HEK293 (cell line): ENCODE results near the gene STMND1.

Source experiments
- ZEB2 ChIP-seq: fragments of 450-650 bp; formaldehyde crosslinking; IDR thresholded peaks from 2 replicates; pipeline ENCODE4 v1.5.1; 2016; ENCODE audit warnings: missing biosample characterization, missing genetic modification characterization
- ZNF211 ChIP-seq: fragments of 450-650 bp; formaldehyde crosslinking; IDR thresholded peaks from 2 replicates; pipeline ENCODE4 v1.5.1; 2016; ENCODE audit warnings: low read depth, missing biosample characterization, missing genetic modification characterization
- TF ChIP-seq, protein P1 (sequence below): fragments of 450-650 bp; formaldehyde crosslinking; IDR thresholded peaks from 2 replicates; pipeline ENCODE4 v1.5.1; 2016; ENCODE audit warnings: missing biosample characterization, missing genetic modification characterization

DNA sequence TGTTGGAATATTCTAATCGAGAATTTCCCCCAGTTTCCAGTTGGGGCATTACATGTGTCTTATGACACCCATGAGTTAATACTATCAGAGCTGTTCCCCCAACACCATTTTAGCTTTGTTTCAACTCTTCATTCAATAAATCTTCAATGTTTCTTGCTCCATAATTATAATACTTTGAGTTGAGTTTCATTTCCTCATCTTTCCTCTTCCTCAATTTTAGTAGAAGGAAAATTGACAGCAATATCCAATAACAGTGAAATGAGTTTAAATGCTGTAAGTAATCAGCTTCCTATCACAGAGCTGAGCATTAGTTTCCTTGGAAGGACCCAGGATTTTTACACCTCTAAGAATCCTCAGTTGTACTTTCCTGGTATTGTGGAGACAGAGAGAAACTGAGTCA, 1.0 kb upstream of the STMND1 start:
- TF ChIP-seq ZNF211 (tag by site-specific recombination) = no peak
- TF ChIP-seq, protein P1, sequence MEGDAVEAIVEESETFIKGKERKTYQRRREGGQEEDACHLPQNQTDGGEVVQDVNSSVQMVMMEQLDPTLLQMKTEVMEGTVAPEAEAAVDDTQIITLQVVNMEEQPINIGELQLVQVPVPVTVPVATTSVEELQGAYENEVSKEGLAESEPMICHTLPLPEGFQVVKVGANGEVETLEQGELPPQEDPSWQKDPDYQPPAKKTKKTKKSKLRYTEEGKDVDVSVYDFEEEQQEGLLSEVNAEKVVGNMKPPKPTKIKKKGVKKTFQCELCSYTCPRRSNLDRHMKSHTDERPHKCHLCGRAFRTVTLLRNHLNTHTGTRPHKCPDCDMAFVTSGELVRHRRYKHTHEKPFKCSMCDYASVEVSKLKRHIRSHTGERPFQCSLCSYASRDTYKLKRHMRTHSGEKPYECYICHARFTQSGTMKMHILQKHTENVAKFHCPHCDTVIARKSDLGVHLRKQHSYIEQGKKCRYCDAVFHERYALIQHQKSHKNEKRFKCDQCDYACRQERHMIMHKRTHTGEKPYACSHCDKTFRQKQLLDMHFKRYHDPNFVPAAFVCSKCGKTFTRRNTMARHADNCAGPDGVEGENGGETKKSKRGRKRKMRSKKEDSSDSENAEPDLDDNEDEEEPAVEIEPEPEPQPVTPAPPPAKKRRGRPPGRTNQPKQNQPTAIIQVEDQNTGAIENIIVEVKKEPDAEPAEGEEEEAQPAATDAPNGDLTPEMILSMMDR (tag by site-specific recombination) = no peak
- no peak for TF ChIP-seq ZEB2 (tag by site-specific recombination)
